Gastrocnemius medialis (tissue), 4 donors: ENCODE results near the gene SF1.

Experiments
- POLR2A ChIP-seq, 2 donors: fragments of 450-650 bp; IDR thresholded peaks; one replicate each; pipeline ENCODE4 v1.6.1; 2017; ENCODE audit warnings: antibody characterized with exemption in 2 of 2, mild to moderate bottlenecking in 2 of 2, moderate library complexity in 2 of 2
- TF ChIP-seq, protein P1 (sequence below), 5 experiments: fragments of 450-650 bp in 3 of 5; fragments of 200-600 bp in 2 of 5; sonication (generic) in 2 of 5; IDR thresholded peaks in 4 of 5; conservative IDR thresholded peaks in 1 of 5; 1 replicate in 4 of 5; 2 replicates in 1 of 5; pipeline ENCODE4 v1.5.1; 2016 to 2019; ENCODE audit warnings: antibody characterized with exemption in 5 of 5, mild to moderate bottlenecking in 3 of 5, moderate library complexity in 3 of 5

DNA sequence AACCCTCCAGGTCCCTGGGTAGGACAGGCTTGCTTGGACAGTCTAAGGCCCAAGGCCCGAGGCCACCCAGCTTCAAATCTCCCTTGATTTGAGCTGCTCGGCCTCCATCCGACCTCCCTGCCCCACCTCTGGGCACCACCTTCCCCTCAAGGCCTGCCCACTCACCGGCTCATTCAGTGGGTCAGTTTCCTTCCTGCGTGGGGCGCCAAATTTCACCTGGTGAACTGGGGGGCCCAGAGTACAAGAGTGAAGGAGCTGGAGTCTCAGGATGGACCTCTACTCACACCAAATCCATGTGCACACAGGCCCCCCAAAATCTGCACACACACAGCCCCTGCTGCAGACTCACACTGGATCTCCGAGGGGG is 20.9 kb upstream of the SF1 start:
- TF ChIP-seq, protein P1, sequence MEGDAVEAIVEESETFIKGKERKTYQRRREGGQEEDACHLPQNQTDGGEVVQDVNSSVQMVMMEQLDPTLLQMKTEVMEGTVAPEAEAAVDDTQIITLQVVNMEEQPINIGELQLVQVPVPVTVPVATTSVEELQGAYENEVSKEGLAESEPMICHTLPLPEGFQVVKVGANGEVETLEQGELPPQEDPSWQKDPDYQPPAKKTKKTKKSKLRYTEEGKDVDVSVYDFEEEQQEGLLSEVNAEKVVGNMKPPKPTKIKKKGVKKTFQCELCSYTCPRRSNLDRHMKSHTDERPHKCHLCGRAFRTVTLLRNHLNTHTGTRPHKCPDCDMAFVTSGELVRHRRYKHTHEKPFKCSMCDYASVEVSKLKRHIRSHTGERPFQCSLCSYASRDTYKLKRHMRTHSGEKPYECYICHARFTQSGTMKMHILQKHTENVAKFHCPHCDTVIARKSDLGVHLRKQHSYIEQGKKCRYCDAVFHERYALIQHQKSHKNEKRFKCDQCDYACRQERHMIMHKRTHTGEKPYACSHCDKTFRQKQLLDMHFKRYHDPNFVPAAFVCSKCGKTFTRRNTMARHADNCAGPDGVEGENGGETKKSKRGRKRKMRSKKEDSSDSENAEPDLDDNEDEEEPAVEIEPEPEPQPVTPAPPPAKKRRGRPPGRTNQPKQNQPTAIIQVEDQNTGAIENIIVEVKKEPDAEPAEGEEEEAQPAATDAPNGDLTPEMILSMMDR (IDR thresholded peaks at IDR 0.05 in 4 of 5, conservative IDR thresholded peaks at IDR 0.05 in 1 of 5), result no peak
- no peak for TF ChIP-seq POLR2A (IDR thresholded peaks at IDR 0.05)
